Sigmoid colon (tissue), 3 donors: Measurements from ENCODE around the gene COL2A1.

Experiments
- POLR2A ChIP-seq, 2 donors: fragments of 450-650 bp; IDR thresholded peaks; one replicate each; pipeline ENCODE4 v1.6.1; 2016; ENCODE audit warnings: antibody characterized with exemption in 2 of 2, mild to moderate bottlenecking in 2 of 2, moderate library complexity in 2 of 2
- TF ChIP-seq, protein P1 (sequence below), 4 experiments: fragments of 450-650 bp in 3 of 4; fragments of 200-600 bp in 1 of 4; IDR thresholded peaks; one replicate each; pipeline ENCODE4 v1.5.1; 2016 to 2019; ENCODE audit warnings: antibody characterized with exemption in 4 of 4, mild to moderate bottlenecking in 3 of 4, moderate library complexity in 2 of 4

DNA sequence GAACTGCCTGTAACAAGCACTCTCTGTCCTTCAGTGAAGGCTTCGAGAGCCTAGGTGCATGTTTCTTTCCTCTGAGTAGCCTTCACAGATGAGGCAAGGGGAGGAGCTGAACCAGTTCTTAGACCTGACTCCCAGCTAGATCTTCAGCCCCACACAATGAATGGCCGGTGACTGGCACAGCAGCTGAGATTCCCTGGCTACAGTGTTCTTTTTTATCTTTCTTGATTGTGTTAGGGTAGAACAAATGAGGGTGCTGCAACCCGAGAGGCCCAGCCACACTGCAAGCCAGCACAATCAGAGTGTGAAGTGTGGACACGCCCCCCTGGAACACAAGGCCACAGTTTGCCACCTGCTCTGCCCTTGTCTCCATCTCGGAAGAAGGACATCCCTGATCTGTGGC lies 19.1 kb upstream of the COL2A1 start:
- TF ChIP-seq, protein P1, sequence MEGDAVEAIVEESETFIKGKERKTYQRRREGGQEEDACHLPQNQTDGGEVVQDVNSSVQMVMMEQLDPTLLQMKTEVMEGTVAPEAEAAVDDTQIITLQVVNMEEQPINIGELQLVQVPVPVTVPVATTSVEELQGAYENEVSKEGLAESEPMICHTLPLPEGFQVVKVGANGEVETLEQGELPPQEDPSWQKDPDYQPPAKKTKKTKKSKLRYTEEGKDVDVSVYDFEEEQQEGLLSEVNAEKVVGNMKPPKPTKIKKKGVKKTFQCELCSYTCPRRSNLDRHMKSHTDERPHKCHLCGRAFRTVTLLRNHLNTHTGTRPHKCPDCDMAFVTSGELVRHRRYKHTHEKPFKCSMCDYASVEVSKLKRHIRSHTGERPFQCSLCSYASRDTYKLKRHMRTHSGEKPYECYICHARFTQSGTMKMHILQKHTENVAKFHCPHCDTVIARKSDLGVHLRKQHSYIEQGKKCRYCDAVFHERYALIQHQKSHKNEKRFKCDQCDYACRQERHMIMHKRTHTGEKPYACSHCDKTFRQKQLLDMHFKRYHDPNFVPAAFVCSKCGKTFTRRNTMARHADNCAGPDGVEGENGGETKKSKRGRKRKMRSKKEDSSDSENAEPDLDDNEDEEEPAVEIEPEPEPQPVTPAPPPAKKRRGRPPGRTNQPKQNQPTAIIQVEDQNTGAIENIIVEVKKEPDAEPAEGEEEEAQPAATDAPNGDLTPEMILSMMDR (IDR thresholded peaks at IDR 0.05) = no peak
- TF ChIP-seq POLR2A (IDR thresholded peaks at IDR 0.05) = no peak
